Liver (tissue), 9 donors: ENCODE measurements around the gene CD164. TPM values are rescaled to one million over a fixed set of nuclear protein-coding genes. Genes with fewer than 3 reads are reported as not detected.

Source experiments
- DNase-seq: peaks from one replicate; pipeline ENCODE4 v3.0.0-alpha.2; 2017; ENCODE audit warnings: low spot score
- H3K27ac ChIP-seq, 2 donors: one replicate each; pipeline ENCODE4 v1.7.0; 2013; ENCODE audit warnings: inconsistent platforms in 2 of 2, low read length in 2 of 2, control low read depth in 1 of 2, low read depth in 1 of 2, mild to moderate bottlenecking in 1 of 2
- H3K27me3 ChIP-seq, 4 donors: one replicate each; pipeline versions ENCODE4 v1.6.1 to v1.7.0; 2013; ENCODE audit warnings: low read length in 3 of 4, inconsistent platforms in 1 of 4, mild to moderate bottlenecking in 1 of 4, moderate library complexity in 1 of 4; ENCODE audit not compliant: control insufficient read depth in 4 of 4, insufficient read depth in 4 of 4
- H3K36me3 ChIP-seq, 4 donors: one replicate each; pipeline versions ENCODE4 v1.6.1 to v1.7.0; 2013; ENCODE audit warnings: low read length in 3 of 4, mild to moderate bottlenecking in 3 of 4, low read depth in 1 of 4, moderate library complexity in 1 of 4; ENCODE audit not compliant: control insufficient read depth in 4 of 4, insufficient read depth in 3 of 4
- H3K4me1 ChIP-seq, 4 donors: one replicate each; pipeline versions ENCODE4 v1.6.1 to v1.7.0; 2013; ENCODE audit warnings: low read length in 3 of 4, mild to moderate bottlenecking in 3 of 4, moderate library complexity in 1 of 4; ENCODE audit not compliant: control insufficient read depth in 4 of 4, insufficient read depth in 4 of 4
- H3K4me3 ChIP-seq, 3 donors: one replicate each; pipeline versions ENCODE4 v1.6.1 to v1.7.0; 2013; ENCODE audit warnings: low read length in 3 of 3, control low read depth in 1 of 3, low read depth in 1 of 3, mild to moderate bottlenecking in 1 of 3
- H3K9ac ChIP-seq, 2 donors: one replicate each; pipeline ENCODE4 v1.7.0; 2013; ENCODE audit warnings: low read length in 2 of 2, mild to moderate bottlenecking in 2 of 2, moderate library complexity in 2 of 2, control low read depth in 1 of 2, low read depth in 1 of 2
- H3K9me3 ChIP-seq, 4 donors: one replicate each; pipeline versions ENCODE4 v1.6.1 to v1.7.0; 2013; ENCODE audit warnings: low read length in 3 of 4; ENCODE audit not compliant: control insufficient read depth in 4 of 4
- EGR1 ChIP-seq, 2 donors: IDR thresholded peaks; 2 replicates each; pipeline ENCODE4 v1.6.1; 2016 to 2018; ENCODE audit warnings: antibody characterized with exemption in 2 of 2, low read depth in 2 of 2
- FOXA1 ChIP-seq: IDR thresholded peaks from 2 replicates; pipeline ENCODE4 v1.6.1; 2016; ENCODE audit warnings: antibody characterized with exemption
- FOXA2 ChIP-seq: IDR thresholded peaks from 2 replicates; pipeline ENCODE4 v1.6.1; 2016; ENCODE audit warnings: antibody characterized with exemption
- HNF4A ChIP-seq, 2 donors: conservative IDR thresholded peaks; 2 replicates each; pipeline ENCODE4 v1.6.1; 2016; ENCODE audit warnings: antibody characterized with exemption in 2 of 2, mild to moderate bottlenecking in 2 of 2
- HNF4G ChIP-seq: IDR thresholded peaks from 2 replicates; pipeline ENCODE4 v1.6.1; 2016; ENCODE audit warnings: antibody characterized with exemption
- NR2F2 ChIP-seq: IDR thresholded peaks from 2 replicates; pipeline ENCODE4 v1.6.1; 2016; ENCODE audit warnings: antibody characterized with exemption
- RAD21 ChIP-seq, 2 donors: IDR thresholded peaks; 2 replicates each; pipeline ENCODE4 v1.6.1; 2016; ENCODE audit warnings: antibody characterized with exemption in 2 of 2, mild to moderate bottlenecking in 2 of 2
- RXRA ChIP-seq, 2 donors: IDR thresholded peaks; 2 replicates each; pipeline ENCODE4 v1.6.1; 2017 to 2018; ENCODE audit warnings: antibody characterized with exemption in 2 of 2, mild to moderate bottlenecking in 1 of 2
- YY1 ChIP-seq: IDR thresholded peaks from 2 replicates; pipeline ENCODE4 v1.6.1; 2016; ENCODE audit warnings: antibody characterized with exemption, mild to moderate bottlenecking
- WGBS: extraction: QIAGEN DNeasy Blood & Tissue Kit; methylation state at CpG from one replicate; pipeline ENCODE4 v1.1.7; 2013; 5-methylcytosine and 5-hydroxymethylcytosine counted together
- polyA plus RNA-seq, 2 donors: library from polyadenylated mRNA; stranded (reverse) in 1 of 2; unstranded in 1 of 2; fragments of 200-250 nt in 1 of 2; fragments of >200 nt in 1 of 2; fragmentation: Nextera tagmentation in 1 of 2; extraction: Ambion mirVana in 1 of 2; gene quantifications; one replicate each; pipeline versions ENCODE4 v1.2.1 to v1.2.3, GENCODE V29; 2013 to 2015
- total RNA-seq, 2 donors: library from RNA; depleted of rRNA; stranded (reverse); fragments of >200 nt; gene quantifications; one replicate each; pipeline ENCODE4 v1.2.3, GENCODE V29; 2014
- TF ChIP-seq, protein P1 (sequence below): fragments of 150-350 bp; IDR thresholded peaks from 2 replicates; pipeline ENCODE4 v1.5.1; 2017; ENCODE audit warnings: improper control_type of control experiment, low read depth, low read length; ENCODE audit not compliant: missing input control
- TF ChIP-seq, protein P2 (sequence below): IDR thresholded peaks from 2 replicates; pipeline ENCODE4 v1.6.1; 2016; ENCODE audit warnings: antibody characterized with exemption, mild to moderate bottlenecking
- TF ChIP-seq, protein P3 (sequence below): IDR thresholded peaks from 2 replicates; pipeline ENCODE4 v1.6.1; 2016; ENCODE audit warnings: antibody characterized with exemption
- TF ChIP-seq, protein P4 (sequence below): IDR thresholded peaks from 2 replicates; pipeline ENCODE4 v1.6.1; 2016; ENCODE audit warnings: antibody characterized with exemption
- donor health status: healthy.
- donor health status: healthy.
- donor health status: healthy.
- donor health status: healthy.
- donor health status: healthy.

Gene CD164
- total and polyA plus RNA-seq, 4 donors, result 84.5 to 218 (median 132) TPM

DNA sequence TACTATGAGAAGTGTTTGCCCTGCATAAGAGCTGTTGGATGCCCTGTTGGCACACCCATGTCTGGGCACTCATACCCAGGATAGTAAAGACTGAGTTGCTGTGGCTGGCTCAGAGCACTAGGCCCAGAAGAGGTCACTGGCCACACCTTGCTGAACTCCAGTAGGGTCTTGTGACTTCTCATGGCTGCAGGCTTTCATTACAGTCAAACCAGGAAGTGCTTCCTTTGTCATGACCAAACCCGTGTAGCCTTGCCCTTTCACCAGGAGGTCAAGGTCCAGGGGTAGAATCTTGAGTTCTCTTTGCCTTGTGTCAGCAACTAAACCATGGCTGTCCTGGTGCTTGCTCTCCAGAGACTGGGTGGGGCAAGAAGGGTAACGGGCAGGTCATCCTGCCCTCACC is 49.5 kb downstream of the CD164 start:
- no peaks in the 10 kb centered on the region for H3K36me3 ChIP-seq
- H3K27ac ChIP-seq, result no peak overlapping the region
- WGBS, result 49% methylated on average over 2 of the region's 2 CpGs
- H3K4me3 ChIP-seq, result no peak overlapping the region
- no peaks in the 10 kb centered on the region for H3K9me3 ChIP-seq
- peaks cover 2 to 11% (median 7%) of the 10 kb centered on the region in 4 donors for H3K4me1 ChIP-seq
- peak in 1 of 2 donors; percentile 14 for TF ChIP-seq HNF4A (conservative IDR thresholded peaks at IDR 0.05)
- TF ChIP-seq HNF4G, result no peak
- TF ChIP-seq, protein P1, sequence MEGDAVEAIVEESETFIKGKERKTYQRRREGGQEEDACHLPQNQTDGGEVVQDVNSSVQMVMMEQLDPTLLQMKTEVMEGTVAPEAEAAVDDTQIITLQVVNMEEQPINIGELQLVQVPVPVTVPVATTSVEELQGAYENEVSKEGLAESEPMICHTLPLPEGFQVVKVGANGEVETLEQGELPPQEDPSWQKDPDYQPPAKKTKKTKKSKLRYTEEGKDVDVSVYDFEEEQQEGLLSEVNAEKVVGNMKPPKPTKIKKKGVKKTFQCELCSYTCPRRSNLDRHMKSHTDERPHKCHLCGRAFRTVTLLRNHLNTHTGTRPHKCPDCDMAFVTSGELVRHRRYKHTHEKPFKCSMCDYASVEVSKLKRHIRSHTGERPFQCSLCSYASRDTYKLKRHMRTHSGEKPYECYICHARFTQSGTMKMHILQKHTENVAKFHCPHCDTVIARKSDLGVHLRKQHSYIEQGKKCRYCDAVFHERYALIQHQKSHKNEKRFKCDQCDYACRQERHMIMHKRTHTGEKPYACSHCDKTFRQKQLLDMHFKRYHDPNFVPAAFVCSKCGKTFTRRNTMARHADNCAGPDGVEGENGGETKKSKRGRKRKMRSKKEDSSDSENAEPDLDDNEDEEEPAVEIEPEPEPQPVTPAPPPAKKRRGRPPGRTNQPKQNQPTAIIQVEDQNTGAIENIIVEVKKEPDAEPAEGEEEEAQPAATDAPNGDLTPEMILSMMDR, result no peak
- H3K9ac ChIP-seq, result no peak overlapping the region
- DNase-seq, result no peak
- no peaks in the 10 kb centered on the region for H3K27me3 ChIP-seq

DNA sequence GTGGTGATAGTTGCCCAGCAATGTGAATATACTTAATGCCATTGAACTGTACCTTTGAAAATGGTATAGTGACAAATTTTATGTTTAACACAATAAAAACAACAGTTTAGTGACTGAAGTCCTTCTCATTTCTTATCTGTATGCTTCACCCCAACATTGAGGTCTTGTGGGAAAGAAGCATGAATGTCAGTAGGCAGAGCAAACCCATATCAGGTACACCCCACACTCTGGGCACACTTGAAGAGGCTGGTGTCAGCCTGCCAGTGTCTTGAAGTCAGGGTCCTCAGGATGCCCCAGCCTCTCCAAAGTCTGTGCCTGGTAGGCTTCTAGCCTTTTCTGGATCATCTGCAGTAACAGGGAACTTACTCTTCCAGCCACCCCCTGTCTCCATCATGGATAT is 51.2 kb downstream of the CD164 start:
- no peak for DNase-seq
- Histone ChIP-seq H3K9ac (no peak overlapping the region), H3K4me3 (no peak overlapping the region), H3K27ac (no peak overlapping the region), H3K4me1 (peaks cover 0 to 1% (median under 1%) of the 10 kb centered on the region in 4 donors), H3K9me3 (no peaks in the 10 kb centered on the region), H3K36me3 (no peaks in the 10 kb centered on the region), H3K27me3 (no peaks in the 10 kb centered on the region)
- TF ChIP-seq, protein P2, sequence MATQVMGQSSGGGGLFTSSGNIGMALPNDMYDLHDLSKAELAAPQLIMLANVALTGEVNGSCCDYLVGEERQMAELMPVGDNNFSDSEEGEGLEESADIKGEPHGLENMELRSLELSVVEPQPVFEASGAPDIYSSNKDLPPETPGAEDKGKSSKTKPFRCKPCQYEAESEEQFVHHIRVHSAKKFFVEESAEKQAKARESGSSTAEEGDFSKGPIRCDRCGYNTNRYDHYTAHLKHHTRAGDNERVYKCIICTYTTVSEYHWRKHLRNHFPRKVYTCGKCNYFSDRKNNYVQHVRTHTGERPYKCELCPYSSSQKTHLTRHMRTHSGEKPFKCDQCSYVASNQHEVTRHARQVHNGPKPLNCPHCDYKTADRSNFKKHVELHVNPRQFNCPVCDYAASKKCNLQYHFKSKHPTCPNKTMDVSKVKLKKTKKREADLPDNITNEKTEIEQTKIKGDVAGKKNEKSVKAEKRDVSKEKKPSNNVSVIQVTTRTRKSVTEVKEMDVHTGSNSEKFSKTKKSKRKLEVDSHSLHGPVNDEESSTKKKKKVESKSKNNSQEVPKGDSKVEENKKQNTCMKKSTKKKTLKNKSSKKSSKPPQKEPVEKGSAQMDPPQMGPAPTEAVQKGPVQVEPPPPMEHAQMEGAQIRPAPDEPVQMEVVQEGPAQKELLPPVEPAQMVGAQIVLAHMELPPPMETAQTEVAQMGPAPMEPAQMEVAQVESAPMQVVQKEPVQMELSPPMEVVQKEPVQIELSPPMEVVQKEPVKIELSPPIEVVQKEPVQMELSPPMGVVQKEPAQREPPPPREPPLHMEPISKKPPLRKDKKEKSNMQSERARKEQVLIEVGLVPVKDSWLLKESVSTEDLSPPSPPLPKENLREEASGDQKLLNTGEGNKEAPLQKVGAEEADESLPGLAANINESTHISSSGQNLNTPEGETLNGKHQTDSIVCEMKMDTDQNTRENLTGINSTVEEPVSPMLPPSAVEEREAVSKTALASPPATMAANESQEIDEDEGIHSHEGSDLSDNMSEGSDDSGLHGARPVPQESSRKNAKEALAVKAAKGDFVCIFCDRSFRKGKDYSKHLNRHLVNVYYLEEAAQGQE, result no peak
- TF ChIP-seq HNF4A (conservative IDR thresholded peaks at IDR 0.05) (no peak), FOXA1 (no peak), RXRA (IDR thresholded peaks at IDR 0.05) (no peak), YY1 (no peak), FOXA2 (no peak), NR2F2 (no peak), EGR1 (IDR thresholded peaks at IDR 0.05; ENCODE audit: low read depth in 2 of 2) (no peak), HNF4G (no peak), RAD21 (IDR thresholded peaks at IDR 0.05) (no peak)
- TF ChIP-seq, protein P3, sequence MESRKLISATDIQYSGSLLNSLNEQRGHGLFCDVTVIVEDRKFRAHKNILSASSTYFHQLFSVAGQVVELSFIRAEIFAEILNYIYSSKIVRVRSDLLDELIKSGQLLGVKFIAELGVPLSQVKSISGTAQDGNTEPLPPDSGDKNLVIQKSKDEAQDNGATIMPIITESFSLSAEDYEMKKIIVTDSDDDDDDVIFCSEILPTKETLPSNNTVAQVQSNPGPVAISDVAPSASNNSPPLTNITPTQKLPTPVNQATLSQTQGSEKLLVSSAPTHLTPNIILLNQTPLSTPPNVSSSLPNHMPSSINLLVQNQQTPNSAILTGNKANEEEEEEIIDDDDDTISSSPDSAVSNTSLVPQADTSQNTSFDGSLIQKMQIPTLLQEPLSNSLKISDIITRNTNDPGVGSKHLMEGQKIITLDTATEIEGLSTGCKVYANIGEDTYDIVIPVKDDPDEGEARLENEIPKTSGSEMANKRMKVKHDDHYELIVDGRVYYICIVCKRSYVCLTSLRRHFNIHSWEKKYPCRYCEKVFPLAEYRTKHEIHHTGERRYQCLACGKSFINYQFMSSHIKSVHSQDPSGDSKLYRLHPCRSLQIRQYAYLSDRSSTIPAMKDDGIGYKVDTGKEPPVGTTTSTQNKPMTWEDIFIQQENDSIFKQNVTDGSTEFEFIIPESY, result no peak
- TF ChIP-seq, protein P1, result no peak
- TF ChIP-seq, protein P4, sequence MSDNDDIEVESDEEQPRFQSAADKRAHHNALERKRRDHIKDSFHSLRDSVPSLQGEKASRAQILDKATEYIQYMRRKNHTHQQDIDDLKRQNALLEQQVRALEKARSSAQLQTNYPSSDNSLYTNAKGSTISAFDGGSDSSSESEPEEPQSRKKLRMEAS, result no peak
